HPDE6-E6E7 (cell line): ENCODE data around the gene ALPK1.
"Not testable (repeated sequence)": the region's sequence is repeated elsewhere in the genome, so short reads cannot be mapped to it uniquely, and the experiment has no call there.

ENCODE experiments used
- DNase-seq: peaks from one replicate; pipeline ENCODE4 v3.0.0; 2011; ENCODE audit warnings: missing footprints; ENCODE audit errors: extremely low spot score

The ALPK1 gene

DNA sequence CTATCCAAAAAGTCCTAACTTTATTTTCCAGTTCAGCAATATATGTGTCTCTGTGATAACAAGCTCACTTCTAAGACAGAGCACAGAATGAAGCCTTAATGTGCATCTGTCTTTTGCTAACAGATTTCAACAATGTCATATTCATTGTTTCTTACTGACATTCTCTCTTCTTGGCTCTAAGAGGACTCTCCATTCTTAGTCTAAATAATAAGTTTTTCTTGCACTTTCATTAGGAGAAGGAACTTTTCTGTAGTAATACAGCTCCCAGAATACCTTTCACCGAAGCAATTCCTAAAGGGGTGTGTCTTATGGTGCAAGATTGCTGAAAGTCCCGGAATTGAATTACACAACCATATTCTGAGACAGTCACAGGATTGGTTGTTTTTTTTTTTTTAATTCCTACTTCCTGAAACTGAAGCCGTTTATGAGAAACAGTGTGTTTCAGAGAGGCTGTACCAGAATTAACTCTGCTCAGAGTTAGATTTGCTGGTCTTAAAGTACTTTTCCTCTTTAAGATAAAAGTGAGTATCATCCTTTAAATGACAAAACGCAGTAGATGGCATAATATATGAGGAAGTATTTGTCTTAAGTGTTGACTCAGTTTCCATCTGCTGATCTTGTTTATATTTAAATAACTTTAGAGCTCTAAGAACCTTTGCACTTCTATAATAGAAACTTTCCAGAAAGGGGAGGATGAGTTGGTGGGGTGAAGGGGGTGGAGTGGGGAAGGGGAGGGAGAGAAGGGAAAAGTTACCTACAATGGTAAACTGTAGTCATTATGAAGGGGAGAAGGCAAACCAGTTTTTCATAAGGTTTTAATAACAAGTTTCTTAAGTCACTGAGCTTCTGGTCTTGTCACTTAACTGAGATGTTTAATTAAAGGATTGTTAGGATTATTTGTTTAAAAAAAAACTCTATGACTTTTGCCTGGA, at the start of gene ALPK1:
ALPK1 (plus strand) TSS at position 421 of the 932 bp plus-strand sequence.
- peak; percentile 69 for DNase-seq

DNA sequence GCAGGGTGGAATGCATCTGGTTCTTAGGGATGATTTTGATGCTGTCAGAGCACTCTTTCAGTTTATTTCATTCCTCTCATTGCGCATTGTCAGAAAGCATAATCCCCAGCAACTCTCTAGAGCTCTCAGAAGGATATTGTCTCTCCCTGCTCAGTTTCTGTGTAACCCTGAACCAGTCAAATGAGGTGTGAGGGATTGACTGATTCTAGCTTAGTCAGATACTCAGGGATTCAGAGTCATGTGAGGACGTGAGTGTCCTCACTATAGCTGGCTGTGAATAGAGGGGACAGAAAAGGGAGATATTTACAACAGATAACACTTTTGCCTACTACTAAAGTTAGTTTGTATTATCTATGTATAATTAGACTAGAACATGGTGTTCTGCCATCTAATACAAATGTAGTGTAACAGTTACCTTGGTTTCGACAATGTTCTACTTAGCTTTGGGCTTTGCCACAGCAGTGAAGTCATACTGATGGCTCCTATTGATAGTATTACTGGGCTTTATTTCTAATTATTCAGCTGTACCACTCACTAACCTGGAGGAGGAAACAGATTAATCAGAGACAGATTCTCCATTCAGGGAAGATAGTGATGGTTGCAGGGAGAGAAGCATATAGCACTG, 46.0 kb upstream of the ALPK1 start:
- no peak for DNase-seq

- no peak for DNase-seq
Observed at GRCh38 chr4:112252234-112252633, 44.9 kb upstream of the ALPK1 start.

- no peak for DNase-seq
Observed at GRCh38 chr4:112253382-112254000, 43.7 kb upstream of the ALPK1 start.

DNA sequence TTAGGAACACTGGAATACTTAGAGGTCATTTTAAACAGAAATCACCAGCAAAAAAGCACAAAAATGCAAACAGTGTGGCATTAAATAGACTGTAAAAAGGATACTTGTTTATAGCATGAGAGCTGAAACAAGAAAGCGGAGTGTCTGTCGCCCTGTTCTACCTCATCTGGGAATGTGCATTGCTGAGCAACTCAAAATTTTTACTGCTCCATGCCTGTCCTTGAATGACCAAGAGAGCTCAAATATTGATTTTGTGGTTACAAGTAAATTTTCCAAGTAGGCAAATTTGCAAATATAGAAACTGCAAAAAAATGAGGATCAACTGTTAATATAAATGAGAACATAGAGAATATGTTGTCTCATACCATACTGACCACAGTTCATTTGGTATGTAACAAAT, 40.1 kb upstream of the ALPK1 start:
- no peak for DNase-seq

GRCh38 chr4:112266823-112267222, 30.3 kb upstream of the ALPK1 start:
- DNase-seq: no peak

DNA sequence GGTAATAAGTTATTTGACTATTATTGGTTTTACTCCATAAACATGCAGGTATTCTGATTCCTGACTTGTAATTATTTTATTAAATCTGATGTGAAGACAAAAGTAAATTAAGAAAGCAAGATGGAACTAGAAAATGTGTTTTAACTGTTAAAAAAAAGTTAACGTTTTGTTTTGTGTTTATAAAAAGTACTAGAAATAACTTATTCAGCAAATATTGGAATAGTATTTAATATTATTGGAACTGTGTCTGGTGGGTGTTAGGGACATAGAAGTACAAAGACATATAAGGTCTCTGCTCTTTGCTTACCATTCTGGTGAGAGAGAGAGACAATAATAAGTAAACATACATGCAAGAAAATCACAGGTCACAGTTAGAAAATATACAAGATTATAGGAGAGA, 27.1 kb upstream of the ALPK1 start:
- DNase-seq: no peak

DNA sequence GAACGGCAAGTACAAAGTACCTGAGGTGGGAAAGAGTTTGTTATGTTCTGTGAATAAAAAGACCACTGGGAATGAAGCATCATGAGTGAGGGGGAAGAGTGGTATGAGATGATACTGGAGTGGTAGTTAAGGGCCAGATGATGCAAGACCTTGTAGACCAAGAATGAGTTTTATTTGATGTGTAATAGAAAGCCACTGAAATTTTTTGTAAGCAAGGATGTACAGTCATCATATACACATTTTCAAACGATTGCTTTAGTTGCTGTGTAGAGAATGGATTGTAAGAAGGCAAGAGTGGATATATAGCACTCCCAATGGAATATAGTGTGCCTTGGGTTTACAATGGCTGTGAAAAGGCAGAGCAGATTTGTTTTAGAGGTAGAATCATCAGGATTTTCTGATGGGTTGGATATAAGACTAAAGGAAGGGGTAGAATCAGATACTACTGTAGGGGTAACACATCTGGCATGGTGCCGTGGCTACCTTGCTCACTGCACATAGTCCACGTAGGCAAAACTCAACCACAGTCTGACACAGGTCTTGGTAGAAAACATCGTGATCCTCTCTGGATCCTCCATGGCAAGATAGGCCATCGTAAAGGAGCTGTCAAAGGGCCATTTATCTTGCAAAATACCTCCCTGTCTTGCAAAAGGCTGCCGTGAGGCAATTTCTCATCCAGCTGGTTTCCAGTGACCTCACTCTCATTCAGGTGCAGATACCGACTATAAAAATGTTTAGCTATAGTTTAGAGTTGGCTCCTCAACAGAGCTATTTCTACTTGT, 26.3 kb upstream of the ALPK1 start:
- DNase-seq: no peak

DNA sequence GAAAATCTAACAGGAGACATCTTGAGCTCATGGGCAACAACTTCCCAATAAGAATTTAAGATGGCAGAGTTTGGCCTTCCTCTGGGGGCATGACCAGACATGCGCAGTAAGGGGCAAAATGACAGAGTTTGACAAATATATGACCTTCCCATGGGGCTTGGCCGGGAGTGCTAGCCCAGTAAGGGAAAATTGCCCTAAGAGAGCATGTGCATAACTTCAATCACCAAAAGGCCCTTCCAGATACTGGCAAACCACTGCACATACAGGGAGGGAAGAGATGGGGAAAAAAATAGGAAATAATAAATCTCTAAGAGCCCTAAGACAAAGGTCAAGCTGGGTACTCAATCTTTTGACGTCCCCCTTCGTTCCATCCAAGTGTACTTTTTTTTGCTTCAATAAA, 24.9 kb upstream of the ALPK1 start:
- DNase-seq: no peak

DNA sequence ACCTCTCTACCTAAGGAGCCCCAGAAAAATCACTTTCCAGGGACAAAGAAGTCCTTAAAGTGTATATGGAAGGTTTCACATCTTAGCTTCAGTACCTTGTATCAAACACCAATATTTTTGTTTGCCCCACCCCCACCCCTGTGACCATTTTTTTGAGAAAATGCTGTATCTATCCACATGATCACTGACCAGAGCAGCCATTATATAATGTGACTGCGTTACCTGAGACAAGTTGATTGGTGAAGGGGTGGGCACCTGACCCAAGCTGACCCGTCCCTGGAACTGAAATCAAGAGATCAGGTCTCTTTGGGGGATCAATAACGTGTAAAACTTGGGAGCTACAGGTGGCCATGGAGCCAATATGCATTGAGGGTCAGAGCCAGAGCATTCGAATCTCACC, 22.2 kb upstream of the ALPK1 start:
- DNase-seq: no peak

DNA sequence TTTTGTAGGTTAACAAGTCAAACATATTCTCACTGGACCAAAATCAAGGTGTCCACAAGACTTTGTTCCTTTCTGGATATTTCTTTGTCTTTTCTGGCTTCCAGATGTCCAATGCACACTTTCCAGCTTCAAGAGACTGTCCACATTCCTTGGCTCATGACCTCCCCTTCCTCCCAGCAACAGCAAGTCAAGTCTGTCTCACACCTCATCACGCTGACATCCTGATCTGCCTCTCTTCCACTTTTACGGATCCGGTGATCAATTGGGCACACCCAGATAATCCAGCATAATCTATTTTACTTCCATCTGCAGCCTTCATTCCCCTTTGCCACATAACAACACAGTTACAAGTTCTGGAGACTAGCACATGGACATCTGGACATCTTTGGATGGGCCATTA, 21.1 kb upstream of the ALPK1 start:
- DNase-seq: no peak

GRCh38 chr4:112277220-112277619, 19.9 kb upstream of the ALPK1 start:
- DNase-seq: peak; percentile 51

DNA sequence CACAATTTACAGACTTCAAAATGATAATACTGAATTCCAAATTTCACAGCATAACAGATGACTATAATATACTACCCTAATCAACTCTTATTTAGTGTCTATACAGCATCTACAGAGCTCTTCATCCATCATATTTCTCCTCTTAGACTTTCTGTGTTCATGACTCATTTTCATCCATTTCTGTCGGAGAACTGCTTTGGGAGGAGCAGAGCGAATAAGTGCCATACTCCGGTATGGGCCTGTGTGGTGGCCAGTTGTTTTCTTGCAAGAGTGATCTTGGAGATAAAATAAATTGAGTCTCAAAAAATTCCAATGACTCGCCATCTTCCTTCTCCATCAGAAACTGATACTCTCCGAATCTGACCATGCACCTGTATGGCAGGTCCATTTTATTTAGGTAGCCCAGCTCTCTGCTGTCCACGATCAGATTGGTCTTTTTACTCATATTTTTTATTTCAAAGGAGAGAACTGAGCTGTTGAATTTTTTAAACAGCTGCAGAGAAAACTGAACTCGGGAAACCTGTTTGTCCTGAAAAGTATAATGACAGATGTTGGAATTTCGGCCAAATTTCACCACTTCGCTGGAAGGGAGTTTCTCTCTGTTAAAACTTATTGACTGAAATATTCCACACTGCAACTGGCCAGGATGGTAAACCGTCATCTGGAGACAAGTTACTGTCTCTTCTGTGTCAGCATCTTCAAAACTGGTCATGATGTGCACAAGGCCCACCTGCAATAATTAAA, 19.3 kb upstream of the ALPK1 start:
- DNase-seq: no peak

- no peak for DNase-seq
Observed at GRCh38 chr4:112279025-112279881, 17.9 kb upstream of the ALPK1 start.

- no peak for DNase-seq
Observed at GRCh38 chr4:112279882-112280315, 17.3 kb upstream of the ALPK1 start.

DNA sequence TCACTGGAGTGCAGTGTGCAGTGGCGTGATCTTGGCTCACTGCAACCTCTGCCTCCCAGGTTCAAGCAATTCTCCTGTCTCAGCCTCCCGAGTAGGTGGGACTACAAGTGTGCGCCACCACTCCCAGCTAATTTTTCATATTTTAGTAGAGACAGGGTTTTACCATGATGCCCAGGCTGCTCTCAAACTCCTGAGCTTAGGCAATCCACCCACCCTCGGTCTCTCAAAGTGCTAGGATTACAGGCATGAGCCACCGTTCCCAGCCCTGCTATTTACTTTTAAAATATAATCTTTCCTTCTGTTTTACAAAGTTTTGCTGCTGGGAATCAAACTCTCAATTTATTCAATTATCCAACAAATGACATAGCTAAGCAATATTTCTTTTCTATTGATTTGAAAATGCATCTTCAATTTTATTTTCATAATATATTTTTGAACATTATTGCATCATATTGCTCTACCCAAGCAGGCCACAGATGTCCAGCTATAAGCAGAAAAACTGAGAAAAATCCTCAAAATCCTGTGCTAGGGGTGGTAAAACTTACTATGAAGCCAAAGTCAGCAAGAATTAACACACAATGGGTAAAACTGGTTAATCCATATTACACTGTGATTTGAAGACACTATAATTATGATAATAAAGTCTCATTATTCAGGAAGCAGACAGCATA, 16.6 kb upstream of the ALPK1 start:
- DNase-seq: no peak

GRCh38 chr4:112281895-112282398, 15.2 kb upstream of the ALPK1 start:
- not testable (repeated sequence) for DNase-seq

DNA sequence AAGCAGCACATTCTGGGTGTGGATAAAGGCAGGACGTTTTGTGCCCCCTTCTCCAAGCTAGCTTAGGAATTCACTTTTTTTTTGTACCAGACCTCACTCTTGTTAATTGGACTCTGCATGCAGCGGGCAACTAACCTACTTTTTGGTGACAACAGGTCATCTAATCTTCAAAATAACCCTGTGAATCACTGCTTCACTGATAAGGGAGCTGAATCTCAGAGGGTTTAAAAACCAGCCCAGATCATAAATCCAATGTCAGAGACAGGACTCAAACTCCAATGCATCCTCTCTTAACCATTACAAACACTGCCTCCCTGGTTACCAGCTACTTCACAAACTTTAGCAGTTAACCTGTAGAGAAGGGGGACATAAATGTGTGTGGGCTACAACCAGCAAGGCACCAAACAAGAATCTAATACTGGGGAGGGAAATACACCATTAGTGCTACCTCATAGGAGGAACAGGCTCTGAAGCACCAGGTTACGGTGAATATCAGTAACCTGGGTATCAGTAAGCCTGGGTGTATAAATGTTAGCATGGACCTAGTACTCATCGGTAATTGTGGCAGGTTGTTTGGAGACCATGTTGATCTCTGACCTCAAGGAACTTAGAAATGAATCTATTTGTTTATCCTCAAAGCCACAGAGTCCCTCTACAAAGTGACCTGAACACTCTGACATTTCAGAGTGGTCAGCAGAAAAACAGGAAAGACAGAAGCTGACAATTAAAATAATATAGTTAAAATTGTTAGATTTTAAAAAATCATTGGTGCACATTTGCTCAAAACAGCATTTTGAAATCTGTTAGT, 14.1 kb upstream of the ALPK1 start:
- no peak for DNase-seq

- DNase-seq: no peak
Observed at GRCh38 chr4:112284166-112284565, 13.0 kb upstream of the ALPK1 start.
